Tibial nerve (tissue), 4 donors: ENCODE data around the gene MTA3. TPM values are rescaled to one million over a fixed set of nuclear protein-coding genes. Genes with fewer than 3 reads are reported as not detected.

Experiments
- DNase-seq, 2 donors: peaks; one replicate each; pipeline ENCODE4 v3.0.0-alpha.2; 2019; ENCODE audit warnings: low spot score in 2 of 2
- H3K27ac ChIP-seq, 4 donors: fragments of 200-600 bp; sonication (generic) in 3 of 4; one replicate each; pipeline ENCODE4 v1.5.1; 2017 to 2019; ENCODE audit warnings: mild to moderate bottlenecking in 1 of 4
- H3K27me3 ChIP-seq, 2 donors: fragments of 200-600 bp; sonication (generic) in 1 of 2; one replicate each; pipeline versions ENCODE4 v1.5.1 to v1.6.0; 2017 to 2019
- H3K36me3 ChIP-seq, 3 donors: fragments of 200-600 bp; sonication (generic); one replicate each; pipeline ENCODE4 v1.5.1; 2018 to 2019
- H3K4me1 ChIP-seq, 4 donors: fragments of 200-600 bp; sonication (generic) in 3 of 4; one replicate each; pipeline ENCODE4 v1.5.1; 2017 to 2019
- H3K4me3 ChIP-seq, 4 donors: fragments of 200-600 bp; sonication (generic) in 3 of 4; one replicate each; pipeline ENCODE4 v1.5.1; 2017 to 2019; ENCODE audit warnings: mild to moderate bottlenecking in 1 of 4, moderate library complexity in 1 of 4
- H3K9me3 ChIP-seq, 4 donors: fragments of 200-600 bp; sonication (generic) in 3 of 4; one replicate each; pipeline ENCODE4 v1.5.1; 2017 to 2019
- CTCF ChIP-seq, 5 experiments: fragments of 200-600 bp in 3 of 5; fragments of 450-650 bp in 2 of 5; sonication (generic) in 3 of 5; IDR thresholded peaks; one replicate each; pipeline ENCODE4 v1.5.1; 2016 to 2019; ENCODE audit warnings: antibody characterized with exemption in 5 of 5, mild to moderate bottlenecking in 3 of 5, moderate library complexity in 2 of 5
- EP300 ChIP-seq, 2 donors: sonication (generic); formaldehyde crosslinking; IDR thresholded peaks; one replicate each; pipeline ENCODE4 v1.6.1; 2017; ENCODE audit warnings: antibody characterized with exemption in 2 of 2, mild to moderate bottlenecking in 1 of 2
- POLR2A ChIP-seq, 2 donors: fragments of 450-650 bp; IDR thresholded peaks; one replicate each; pipeline ENCODE4 v1.6.1; 2017; ENCODE audit warnings: antibody characterized with exemption in 2 of 2, mild to moderate bottlenecking in 2 of 2, moderate library complexity in 2 of 2
- whole genome bisulfite sequencing, 2 donors: methylation state at CpG; one replicate each; pipeline ENCODE4 v1.1.5; 2018; 5-methylcytosine and 5-hydroxymethylcytosine counted together
- total RNA-seq, 4 donors: library from RNA; depleted of rRNA; stranded (reverse); fragments of >200 nt; gene quantifications; one replicate each; pipeline ENCODE4 v1.1.0, GENCODE V29; 2016

Gene MTA3
- total RNA-seq, 4 donors from 2014 or later, result 33.1 to 47.0 (median 42.5) TPM

- no peak overlapping the region for H3K27ac ChIP-seq
- H3K27me3 ChIP-seq, result no peaks in the 10 kb centered on the region
- no peaks in the 10 kb centered on the region for H3K9me3 ChIP-seq
- no peak for DNase-seq
- no peak for TF ChIP-seq POLR2A (IDR thresholded peaks at IDR 0.05)
- TF ChIP-seq CTCF (IDR thresholded peaks at IDR 0.05), result no peak
- TF ChIP-seq EP300 (IDR thresholded peaks at IDR 0.05), result no peak
- peaks cover 0 to 57% (median 4%) of the 10 kb centered on the region in 3 donors for H3K36me3 ChIP-seq
- WGBS, 2 donors, result 59 to 81% methylated on average over 3 of the region's 3 CpGs
- H3K4me1 ChIP-seq, result peaks cover 0 to 3% (median 0%) of the 10 kb centered on the region in 4 donors
- H3K4me3 ChIP-seq, result no peak overlapping the region
Measured at GRCh38 chr2:42706836-42707235, 138.4 kb downstream of the MTA3 start.

- no peaks in the 10 kb centered on the region for H3K27me3 ChIP-seq
- H3K9me3 ChIP-seq, result no peaks in the 10 kb centered on the region
- H3K36me3 ChIP-seq, result peaks cover 0 to 51% (median 4%) of the 10 kb centered on the region in 3 donors
- TF ChIP-seq POLR2A (IDR thresholded peaks at IDR 0.05), result no peak
- TF ChIP-seq CTCF (IDR thresholded peaks at IDR 0.05), result no peak
- TF ChIP-seq EP300 (IDR thresholded peaks at IDR 0.05), result no peak
- 59 to 78% methylated on average over 6 of the region's 6 CpGs for WGBS, 2 donors
- no peak for DNase-seq
- no peak overlapping the region for H3K27ac ChIP-seq
- H3K4me1 ChIP-seq, result peaks cover 0 to 3% (median 0%) of the 10 kb centered on the region in 4 donors
- no peak overlapping the region for H3K4me3 ChIP-seq
Measured at GRCh38 chr2:42708179-42708578, 139.7 kb downstream of the MTA3 start.

- Histone ChIP-seq H3K36me3 (peaks cover 0 to 27% (median 0%) of the 10 kb centered on the region in 3 donors), H3K27me3 (no peaks in the 10 kb centered on the region), H3K4me3 (no peak overlapping the region), H3K27ac (no peak overlapping the region), H3K4me1 (peaks cover 0 to 3% (median 0%) of the 10 kb centered on the region in 4 donors), H3K9me3 (no peaks in the 10 kb centered on the region)
- 93 to 100% methylated on average over 1 of the region's 1 CpG for WGBS, 2 donors
- no peak for DNase-seq
- no peak for TF ChIP-seq POLR2A (IDR thresholded peaks at IDR 0.05)
- no peak for TF ChIP-seq EP300 (IDR thresholded peaks at IDR 0.05)
- no peak for TF ChIP-seq CTCF (IDR thresholded peaks at IDR 0.05)
Measured at GRCh38 chr2:42711896-42712295, 143.5 kb downstream of the MTA3 start.

GRCh38 chr2:42712934-42713333, 144.5 kb downstream of the MTA3 start:
- TF ChIP-seq CTCF (IDR thresholded peaks at IDR 0.05), result no peak
- no peak for TF ChIP-seq POLR2A (IDR thresholded peaks at IDR 0.05)
- TF ChIP-seq EP300 (IDR thresholded peaks at IDR 0.05), result no peak
- WGBS, 2 donors, result 84 to 97% methylated on average over 2 of the region's 2 CpGs
- H3K9me3 ChIP-seq, result no peaks in the 10 kb centered on the region

GRCh38 chr2:42713920-42714319, 145.5 kb downstream of the MTA3 start:
- DNase-seq, result no peak

More at GRCh38 chr2:42712934-42713333, 144.5 kb downstream of the MTA3 start:
- no peak overlapping the region for H3K4me3 ChIP-seq
- H3K36me3 ChIP-seq, result peaks cover 0 to 23% (median 0%) of the 10 kb centered on the region in 3 donors
- no peak overlapping the region for H3K27ac ChIP-seq
- H3K27me3 ChIP-seq, result no peaks in the 10 kb centered on the region
- H3K4me1 ChIP-seq, result no peaks in the 10 kb centered on the region
- DNase-seq, result no peak

More at GRCh38 chr2:42713920-42714319, 145.5 kb downstream of the MTA3 start:
- 80 to 85% methylated on average over 4 of the region's 4 CpGs for WGBS, 2 donors
- no peaks in the 10 kb centered on the region for H3K4me1 ChIP-seq
- H3K27me3 ChIP-seq, result no peaks in the 10 kb centered on the region
- TF ChIP-seq CTCF (IDR thresholded peaks at IDR 0.05) (no peak), POLR2A (IDR thresholded peaks at IDR 0.05) (no peak), EP300 (IDR thresholded peaks at IDR 0.05) (no peak)
- no peaks in the 10 kb centered on the region for H3K9me3 ChIP-seq
- H3K36me3 ChIP-seq, result peaks cover 0 to 17% (median 0%) of the 10 kb centered on the region in 3 donors
- H3K27ac ChIP-seq, result no peak overlapping the region
- no peak overlapping the region for H3K4me3 ChIP-seq
